Mesenchymal stem cell (in vitro differentiated cells and primary cell): ENCODE measurements around the gene TJP1.
A peak's percentile ranks its signal among the peaks of the same experiment; 100 is the strongest.

Experiments
- DNase-seq: peaks from one replicate; pipeline ENCODE4 v3.0.0-alpha.2; 2013
- H2AFZ ChIP-seq: one replicate; pipeline ENCODE4 v1.6.1; 2013; ENCODE audit warnings: low read depth, mild to moderate bottlenecking, control low read depth, inconsistent platforms, low read length, moderate library complexity
- H2AK5ac ChIP-seq: 2 replicates; pipeline ENCODE4 v1.6.1; 2013; ENCODE audit warnings: low read length, moderate library complexity, mild to moderate bottlenecking, inconsistent platforms; ENCODE audit not compliant: severe bottlenecking
- H2BK120ac ChIP-seq: one replicate; pipeline ENCODE4 v1.6.1; 2013; ENCODE audit warnings: low read depth, mild to moderate bottlenecking, inconsistent platforms, low read length, moderate library complexity
- H2BK12ac ChIP-seq, 2 experiments: one replicate each; pipeline ENCODE4 v1.6.1; 2013; ENCODE audit warnings: inconsistent platforms in 2 of 2, low read length in 2 of 2, mild to moderate bottlenecking in 2 of 2, moderate library complexity in 2 of 2, control low read depth in 1 of 2
- H2BK15ac ChIP-seq: one replicate; pipeline ENCODE4 v1.6.1; 2013; ENCODE audit warnings: mild to moderate bottlenecking, low read depth, inconsistent platforms; ENCODE audit not compliant: poor library complexity, severe bottlenecking
- H2BK5ac ChIP-seq: 2 replicates; pipeline ENCODE4 v1.6.1; 2013; ENCODE audit warnings: low read depth, mild to moderate bottlenecking, low read length, control low read depth, inconsistent platforms; ENCODE audit not compliant: poor library complexity, severe bottlenecking
- H3K14ac ChIP-seq, 2 experiments: one replicate each; pipeline ENCODE4 v1.6.1; 2013; ENCODE audit warnings: inconsistent platforms in 2 of 2, low read length in 2 of 2, control low read depth in 1 of 2, mild to moderate bottlenecking in 1 of 2, moderate library complexity in 1 of 2
- H3K18ac ChIP-seq, 2 experiments: one replicate each; pipeline ENCODE4 v1.6.1; 2013; ENCODE audit warnings: inconsistent platforms in 2 of 2, low read length in 2 of 2, control low read depth in 1 of 2, low read depth in 1 of 2, mild to moderate bottlenecking in 1 of 2
- H3K23ac ChIP-seq, 2 experiments: one replicate each; pipeline ENCODE4 v1.6.1; 2013; ENCODE audit warnings: inconsistent platforms in 2 of 2, low read length in 2 of 2, mild to moderate bottlenecking in 2 of 2, moderate library complexity in 2 of 2, control low read depth in 1 of 2
- H3K27ac ChIP-seq: 2 replicates; pipeline ENCODE4 v1.5.1; 2013; ENCODE audit warnings: mild to moderate bottlenecking, moderate library complexity, low read length, control low read depth, inconsistent platforms; ENCODE audit not compliant: poor library complexity, severe bottlenecking
- H3K27me3 ChIP-seq, 2 experiments: 2 replicates each; pipeline versions ENCODE4 v1.6.1 to v1.7.0; 2013; ENCODE audit warnings: low read length in 2 of 2, mild to moderate bottlenecking in 2 of 2, moderate library complexity in 2 of 2, control low read depth in 1 of 2, inconsistent platforms in 1 of 2; ENCODE audit not compliant: control insufficient read depth in 1 of 2, insufficient read depth in 1 of 2
- H3K36me3 ChIP-seq, 2 experiments: 2 replicates each; pipeline versions ENCODE4 v1.6.1 to v1.7.0; 2013; ENCODE audit warnings: low read length in 2 of 2, control low read depth in 1 of 2, inconsistent platforms in 1 of 2, low read depth in 1 of 2, mild to moderate bottlenecking in 1 of 2; ENCODE audit not compliant: insufficient read depth in 2 of 2, control insufficient read depth in 1 of 2
- H3K4ac ChIP-seq, 2 experiments: one replicate each; pipeline ENCODE4 v1.6.1; 2013; ENCODE audit warnings: inconsistent platforms in 2 of 2, low read length in 2 of 2, mild to moderate bottlenecking in 2 of 2, moderate library complexity in 2 of 2, control low read depth in 1 of 2, low read depth in 1 of 2
- H3K4me1 ChIP-seq: 2 replicates; pipeline ENCODE4 v1.6.1; 2013; ENCODE audit warnings: low read depth, low read length, control low read depth; ENCODE audit not compliant: control insufficient read depth, insufficient read depth
- H3K4me2 ChIP-seq: 2 replicates; pipeline ENCODE4 v1.6.1; 2013; ENCODE audit warnings: low read length, mild to moderate bottlenecking, inconsistent platforms; ENCODE audit not compliant: poor library complexity, severe bottlenecking
- H3K4me3 ChIP-seq, 2 experiments: 2 replicates each; pipeline versions ENCODE4 v1.5.1 to v1.7.0; 2013; ENCODE audit warnings: low read length in 2 of 2, mild to moderate bottlenecking in 2 of 2, control low read depth in 1 of 2, low read depth in 1 of 2; ENCODE audit not compliant: insufficient read depth in 1 of 2
- H3K79me1 ChIP-seq: replicated peaks from 2 replicates; pipeline ENCODE4 v1.6.1; 2013; ENCODE audit warnings: mild to moderate bottlenecking, control low read depth, low read length, inconsistent platforms; ENCODE audit not compliant: poor library complexity, severe bottlenecking
- H3K9ac ChIP-seq: 2 replicates; pipeline ENCODE4 v1.7.0; 2013; ENCODE audit warnings: mild to moderate bottlenecking, low read length, moderate library complexity
- H3K9me3 ChIP-seq: 2 replicates; pipeline ENCODE4 v1.7.0; 2013; ENCODE audit warnings: mild to moderate bottlenecking, low read length; ENCODE audit not compliant: control insufficient read depth
- H4K8ac ChIP-seq: one replicate; pipeline ENCODE4 v1.6.1; 2013; ENCODE audit warnings: inconsistent platforms, mild to moderate bottlenecking, low read length, moderate library complexity
- H4K91ac ChIP-seq: one replicate; pipeline ENCODE4 v1.6.1; 2013; ENCODE audit warnings: mild to moderate bottlenecking, low read length, inconsistent platforms
- WGBS: methylation state at CpG from one replicate; pipeline ENCODE4 v1.1.7; 2013; ENCODE audit warnings: mixed read lengths; 5-methylcytosine and 5-hydroxymethylcytosine counted together

TJP1 gene

GRCh38 chr15:29860872-29861271 lies 38.6 kb upstream of the TJP1 start:
- Histone ChIP-seq H3K9ac (no peak overlapping the region), H3K4me3 (no peak overlapping the region), H2BK12ac (no peak overlapping the region), H2BK5ac (no peak overlapping the region), H3K4ac (no peak overlapping the region), H2BK15ac (no peak overlapping the region), H2AK5ac (no peak overlapping the region), H2BK120ac (no peak overlapping the region), H3K18ac (no peak overlapping the region), H2AFZ (no peak overlapping the region), H3K9me3 (no peaks in the 10 kb centered on the region), H3K14ac (no peak overlapping the region), H4K91ac (no peak overlapping the region), H4K8ac (no peak overlapping the region), H3K23ac (no peak overlapping the region), H3K4me1 (peaks cover 7% of the 10 kb centered on the region), H3K27me3 (no peaks in the 10 kb centered on the region), H3K36me3 (no peaks in the 10 kb centered on the region), H3K79me1 (no peaks in the 10 kb centered on the region), H3K4me2 (no peak overlapping the region), H3K27ac (peak overlapping the region; percentile 77)
- no peak for DNase-seq
- 89% methylated on average over 1 of the region's 2 CpGs for WGBS

GRCh38 chr15:29859973-29860715 lies 37.9 kb upstream of the TJP1 start:
- 89% methylated on average over 4 of the region's 4 CpGs for WGBS
- no peak overlapping the region for H4K91ac ChIP-seq
- H3K9me3 ChIP-seq = no peaks in the 10 kb centered on the region

GRCh38 chr15:29859293-29859692 lies 37.0 kb upstream of the TJP1 start:
- H3K4me2 ChIP-seq = no peak overlapping the region
- DNase-seq = no peak
- H3K27ac ChIP-seq = peak overlapping the region; percentile 77
- no peak overlapping the region for H3K14ac ChIP-seq
- H3K79me1 ChIP-seq = no peaks in the 10 kb centered on the region
- H3K23ac ChIP-seq = no peak overlapping the region
- peak overlapping the region in 1 of 2 experiments; percentile 48 for H3K18ac ChIP-seq
- no peak overlapping the region for H4K91ac ChIP-seq
- no peak overlapping the region for H2BK5ac ChIP-seq
- peaks cover 7% of the 10 kb centered on the region for H3K4me1 ChIP-seq
- no peak overlapping the region for H2BK120ac ChIP-seq
- no peak overlapping the region for H2AFZ ChIP-seq
- no peaks in the 10 kb centered on the region for H3K36me3 ChIP-seq
- H2BK15ac ChIP-seq = no peak overlapping the region
- peak overlapping the region; percentile 36 for H2AK5ac ChIP-seq
- WGBS = 75% methylated on average over 4 of the region's 4 CpGs
- H3K4ac ChIP-seq = no peak overlapping the region
- H2BK12ac ChIP-seq = no peak overlapping the region
- H3K9me3 ChIP-seq = no peaks in the 10 kb centered on the region
- H3K27me3 ChIP-seq = no peaks in the 10 kb centered on the region
- H3K9ac ChIP-seq = peak overlapping the region; percentile 62
- H4K8ac ChIP-seq = no peak overlapping the region
- peak overlapping the region in 1 of 2 experiments; percentile 58 for H3K4me3 ChIP-seq

More at GRCh38 chr15:29859973-29860715, 37.9 kb upstream of the TJP1 start:
- no peak overlapping the region for H2BK12ac ChIP-seq
- H3K4me3 ChIP-seq = peak overlapping the region in 1 of 2 experiments; percentile 58
- no peak overlapping the region for H3K4me2 ChIP-seq
- H3K9ac ChIP-seq = peak overlapping the region; percentile 62
- no peaks in the 10 kb centered on the region for H3K27me3 ChIP-seq
- H2BK15ac ChIP-seq = no peak overlapping the region
- peak; percentile 15 for DNase-seq
- H2AK5ac ChIP-seq = no peak overlapping the region
- H3K23ac ChIP-seq = no peak overlapping the region
- no peak overlapping the region for H3K14ac ChIP-seq
- peak overlapping the region; percentile 77 for H3K27ac ChIP-seq
- peak overlapping the region; percentile 63 for H4K8ac ChIP-seq
- peaks cover 7% of the 10 kb centered on the region for H3K4me1 ChIP-seq
- no peak overlapping the region for H2BK120ac ChIP-seq
- no peak overlapping the region for H2BK5ac ChIP-seq
- H3K36me3 ChIP-seq = no peaks in the 10 kb centered on the region
- no peak overlapping the region for H3K18ac ChIP-seq
- no peaks in the 10 kb centered on the region for H3K79me1 ChIP-seq
- H3K4ac ChIP-seq = no peak overlapping the region
- H2AFZ ChIP-seq = no peak overlapping the region

- H4K8ac ChIP-seq = no peak overlapping the region
- H3K4me2 ChIP-seq = no peak overlapping the region
- H3K23ac ChIP-seq = no peak overlapping the region
- no peak overlapping the region for H3K27ac ChIP-seq
- H3K79me1 ChIP-seq = no peaks in the 10 kb centered on the region
- 54% methylated on average over 5 of the region's 5 CpGs for WGBS
- no peak overlapping the region for H3K9ac ChIP-seq
- H2BK5ac ChIP-seq = no peak overlapping the region
- peak; percentile 20 for DNase-seq
- no peak overlapping the region for H3K4ac ChIP-seq
- H2BK15ac ChIP-seq = no peak overlapping the region
- H2AFZ ChIP-seq = peak overlapping the region; percentile 51
- H3K9me3 ChIP-seq = no peaks in the 10 kb centered on the region
- no peak overlapping the region for H3K14ac ChIP-seq
- H4K91ac ChIP-seq = no peak overlapping the region
- H3K36me3 ChIP-seq = no peaks in the 10 kb centered on the region
- no peak overlapping the region for H2AK5ac ChIP-seq
- H2BK120ac ChIP-seq = no peak overlapping the region
- no peak overlapping the region for H2BK12ac ChIP-seq
- no peaks in the 10 kb centered on the region for H3K27me3 ChIP-seq
- no peak overlapping the region for H3K4me3 ChIP-seq
- peaks cover 4% of the 10 kb centered on the region for H3K4me1 ChIP-seq
- H3K18ac ChIP-seq = no peak overlapping the region
Observed at GRCh38 chr15:29857221-29857789, 35.0 kb upstream of the TJP1 start.
